HG03432 (cell line): ENCODE results near the gene PGAM2.
A peak's percentile ranks its signal among the peaks of the same experiment; 100 is the strongest.
"Not testable (repeated sequence)": the region's sequence is repeated elsewhere in the genome, so short reads cannot be mapped to it uniquely, and the experiment has no call there.

ENCODE experiments used
- ATAC-seq: cut with Tn5 transposase; IDR thresholded peaks from one replicate; pipeline ENCODE4 v1.9.1; 2021; ENCODE audit warnings: mild to moderate bottlenecking, moderate library complexity; ENCODE audit not compliant: unreplicated experiment

PGAM2 gene

GRCh38 chr7:44033971-44034844 lies 31.2 kb downstream of the PGAM2 start:
- ATAC-seq, result not testable (repeated sequence)

GRCh38 chr7:44032031-44032430 lies 33.3 kb downstream of the PGAM2 start:
- ATAC-seq, result not testable (repeated sequence)

- ATAC-seq, result not testable (repeated sequence)
These were observed 34.0 kb downstream of the PGAM2 start for GRCh38 chr7:44031319-44031718.

GRCh38 chr7:44030029-44030428 lies 35.3 kb downstream of the PGAM2 start:
- not testable (repeated sequence) for ATAC-seq

GRCh38 chr7:44029433-44029832 lies 35.9 kb downstream of the PGAM2 start:
- not testable (repeated sequence) for ATAC-seq

GRCh38 chr7:44022796-44023467 lies 42.4 kb downstream of the PGAM2 start:
- ATAC-seq, result not testable (repeated sequence)

GRCh38 chr7:44022069-44022468 lies 43.3 kb downstream of the PGAM2 start:
- ATAC-seq, result not testable (repeated sequence)

GRCh38 chr7:44019825-44020224 lies 45.5 kb downstream of the PGAM2 start:
- ATAC-seq, result not testable (repeated sequence)

GRCh38 chr7:44018857-44019807 lies 46.2 kb downstream of the PGAM2 start:
- peak; percentile 95 for ATAC-seq

- ATAC-seq, result not testable (repeated sequence)
These were observed 50.3 kb downstream of the PGAM2 start for GRCh38 chr7:44015090-44015489.
